ENCODE results near the gene AGFG1. TPM values are rescaled to one million over a fixed set of nuclear protein-coding genes. Genes with fewer than 3 reads are reported as not detected.

Gene AGFG1, protein sequence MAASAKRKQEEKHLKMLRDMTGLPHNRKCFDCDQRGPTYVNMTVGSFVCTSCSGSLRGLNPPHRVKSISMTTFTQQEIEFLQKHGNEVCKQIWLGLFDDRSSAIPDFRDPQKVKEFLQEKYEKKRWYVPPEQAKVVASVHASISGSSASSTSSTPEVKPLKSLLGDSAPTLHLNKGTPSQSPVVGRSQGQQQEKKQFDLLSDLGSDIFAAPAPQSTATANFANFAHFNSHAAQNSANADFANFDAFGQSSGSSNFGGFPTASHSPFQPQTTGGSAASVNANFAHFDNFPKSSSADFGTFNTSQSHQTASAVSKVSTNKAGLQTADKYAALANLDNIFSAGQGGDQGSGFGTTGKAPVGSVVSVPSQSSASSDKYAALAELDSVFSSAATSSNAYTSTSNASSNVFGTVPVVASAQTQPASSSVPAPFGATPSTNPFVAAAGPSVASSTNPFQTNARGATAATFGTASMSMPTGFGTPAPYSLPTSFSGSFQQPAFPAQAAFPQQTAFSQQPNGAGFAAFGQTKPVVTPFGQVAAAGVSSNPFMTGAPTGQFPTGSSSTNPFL
- 10 to 100 TPM; 24.1 to 99.6 (median 71.2) TPM for total RNA-seq

DNA sequence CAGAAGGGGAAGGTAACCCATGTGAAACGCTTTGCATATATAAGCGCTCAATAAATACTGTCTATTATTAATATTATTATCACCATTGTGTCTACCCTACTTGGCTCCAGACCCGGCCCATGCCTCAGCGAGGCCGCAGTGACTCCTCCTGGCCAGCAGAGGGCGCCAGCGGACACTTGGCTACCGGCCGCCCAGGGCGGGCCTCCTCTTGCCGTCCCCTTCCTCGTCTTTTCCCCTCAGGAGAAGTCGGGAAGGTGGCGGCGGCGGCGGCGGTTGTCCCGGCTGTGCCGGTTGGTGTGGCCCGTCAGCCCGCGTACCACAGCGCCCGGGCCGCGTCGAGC, at the start of gene AGFG1:
Gene AGFG1, plus strand, starts transcription at position 233 of the 341 bp plus-strand sequence. CDS start 266 bp downstream, outside the sequence.
- 0 to 1% methylated on average over 12 to 14 of the region's 28 CpGs for WGBS, 2 donors
- Histone ChIP-seq H3K9me3 (no peaks in the 10 kb centered on the region), H3K27ac (peak within 1 kb of the TSS; percentile 95 to 99 (median 96)), H3K4me3 (peak within 1 kb of the TSS; percentile 95 to 99 (median 98)), H3K36me3 (no peaks in the 10 kb centered on the region), H3K27me3 (no peaks in the 10 kb centered on the region), H3K4me1 (peaks cover 25 to 36% (median 29%) of the 10 kb centered on the region in 4 donors)
- peak; percentile 91 to 96 for DNase-seq
- TF ChIP-seq POLR2AphosphoS5 (IDR thresholded peaks at IDR 0.05) (peak in 1 of 2 donors; percentile 80), POLR2A (IDR thresholded peaks at IDR 0.05) (peak in 3 of 4 donors; percentile 29 to 85 (median 66)), EP300 (IDR thresholded peaks at IDR 0.05) (no peak)
- TF ChIP-seq, protein P1, sequence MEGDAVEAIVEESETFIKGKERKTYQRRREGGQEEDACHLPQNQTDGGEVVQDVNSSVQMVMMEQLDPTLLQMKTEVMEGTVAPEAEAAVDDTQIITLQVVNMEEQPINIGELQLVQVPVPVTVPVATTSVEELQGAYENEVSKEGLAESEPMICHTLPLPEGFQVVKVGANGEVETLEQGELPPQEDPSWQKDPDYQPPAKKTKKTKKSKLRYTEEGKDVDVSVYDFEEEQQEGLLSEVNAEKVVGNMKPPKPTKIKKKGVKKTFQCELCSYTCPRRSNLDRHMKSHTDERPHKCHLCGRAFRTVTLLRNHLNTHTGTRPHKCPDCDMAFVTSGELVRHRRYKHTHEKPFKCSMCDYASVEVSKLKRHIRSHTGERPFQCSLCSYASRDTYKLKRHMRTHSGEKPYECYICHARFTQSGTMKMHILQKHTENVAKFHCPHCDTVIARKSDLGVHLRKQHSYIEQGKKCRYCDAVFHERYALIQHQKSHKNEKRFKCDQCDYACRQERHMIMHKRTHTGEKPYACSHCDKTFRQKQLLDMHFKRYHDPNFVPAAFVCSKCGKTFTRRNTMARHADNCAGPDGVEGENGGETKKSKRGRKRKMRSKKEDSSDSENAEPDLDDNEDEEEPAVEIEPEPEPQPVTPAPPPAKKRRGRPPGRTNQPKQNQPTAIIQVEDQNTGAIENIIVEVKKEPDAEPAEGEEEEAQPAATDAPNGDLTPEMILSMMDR (IDR thresholded peaks at IDR 0.05) = peak; percentile 95 to 99 (median 98)
- peak; percentile 94 to 95 for ATAC-seq (ENCODE audit: low FRiP score in 2 of 2)

DNA sequence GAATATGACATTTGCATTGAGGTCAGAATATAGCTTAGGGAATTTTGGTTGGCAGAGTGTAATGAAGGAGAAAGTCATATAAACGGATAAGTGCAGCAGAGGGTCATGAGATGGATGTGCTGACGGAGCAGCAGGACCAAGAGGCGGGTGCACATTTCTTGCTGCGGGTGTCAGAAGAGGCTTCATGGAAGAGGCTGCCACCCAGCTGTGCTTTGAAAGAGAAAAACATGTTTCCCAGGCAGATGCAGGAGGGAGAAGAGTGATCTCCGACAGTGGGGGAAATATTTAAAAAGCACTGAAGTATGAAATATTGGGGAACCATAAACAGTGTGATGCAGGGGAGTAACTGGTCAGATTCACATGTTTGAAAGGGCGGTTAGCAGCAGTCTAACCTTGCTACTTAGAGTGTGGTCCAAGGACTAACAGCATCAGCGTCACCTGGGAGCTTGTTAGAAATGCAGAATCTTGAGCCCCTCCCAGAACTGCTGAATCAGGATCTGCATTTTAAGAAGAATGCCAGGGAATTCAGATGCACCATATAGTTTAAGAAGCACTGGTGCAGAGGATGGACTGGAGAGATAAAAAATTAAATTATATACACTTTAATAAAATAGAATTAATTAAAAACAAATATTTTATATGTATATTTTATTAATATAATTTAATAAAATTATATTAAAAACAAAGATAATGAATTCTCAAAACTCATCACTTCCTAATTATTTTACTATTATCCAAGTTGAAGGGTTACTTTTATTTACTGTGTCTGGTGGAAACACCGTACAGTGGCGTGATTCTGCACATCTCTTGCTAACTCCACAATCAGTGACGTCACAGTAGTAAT, 48.1 kb upstream of the AGFG1 start:
- Histone ChIP-seq H3K4me1 (no peaks in the 10 kb centered on the region), H3K4me3 (no peak overlapping the region), H3K27me3 (no peaks in the 10 kb centered on the region), H3K36me3 (no peaks in the 10 kb centered on the region), H3K9me3 (no peaks in the 10 kb centered on the region), H3K27ac (no peak overlapping the region)
- WGBS, 2 donors = 73 to 79% methylated on average over 10 of the region's 10 CpGs
- TF ChIP-seq EP300 (IDR thresholded peaks at IDR 0.05) (no peak), POLR2AphosphoS5 (IDR thresholded peaks at IDR 0.05) (no peak), POLR2A (IDR thresholded peaks at IDR 0.05) (no peak)
- TF ChIP-seq, protein P1 (IDR thresholded peaks at IDR 0.05) = no peak
- no peak for ATAC-seq (ENCODE audit: low FRiP score in 2 of 2)
- no peak for DNase-seq

DNA sequence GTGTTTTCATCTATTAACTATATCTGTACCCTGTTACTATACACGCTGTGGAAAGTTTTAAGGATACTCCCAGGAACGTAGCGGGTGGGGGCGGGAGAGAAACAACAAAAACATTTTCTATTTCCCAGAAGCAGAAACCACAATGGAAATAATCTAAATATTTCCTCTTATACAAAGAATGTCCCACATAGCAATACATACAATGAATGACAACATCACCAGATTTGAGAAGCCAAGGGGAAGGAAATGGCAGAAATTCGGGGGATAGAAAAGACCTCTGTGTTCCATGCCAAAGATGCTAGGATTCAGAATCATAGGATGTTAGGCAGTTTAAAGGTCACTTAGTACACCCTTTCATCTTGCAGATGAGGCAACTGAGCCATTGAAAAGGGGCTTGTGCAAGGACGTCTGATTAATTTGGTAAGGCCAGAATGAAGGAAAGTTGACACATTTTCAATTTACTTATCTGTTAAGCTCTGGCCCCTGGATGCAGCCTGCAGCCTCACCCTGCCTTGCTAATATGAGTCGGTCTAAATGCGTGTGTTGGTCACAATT, 43.1 kb upstream of the AGFG1 start:
- ATAC-seq (ENCODE audit: low FRiP score in 2 of 2) (no peak), DNase-seq (no peak)
- Histone ChIP-seq H3K27ac (no peak overlapping the region), H3K4me3 (no peak overlapping the region), H3K9me3 (peaks cover 4 to 14% (median 8%) of the 10 kb centered on the region in 4 donors), H3K27me3 (no peaks in the 10 kb centered on the region), H3K36me3 (no peaks in the 10 kb centered on the region), H3K4me1 (no peaks in the 10 kb centered on the region)
- TF ChIP-seq POLR2AphosphoS5 (IDR thresholded peaks at IDR 0.05) (no peak), EP300 (IDR thresholded peaks at IDR 0.05) (no peak), POLR2A (IDR thresholded peaks at IDR 0.05) (no peak)
- TF ChIP-seq, protein P1 (IDR thresholded peaks at IDR 0.05) = no peak
- 75% methylated on average over 8 of the region's 8 CpGs for WGBS, 2 donors

DNA sequence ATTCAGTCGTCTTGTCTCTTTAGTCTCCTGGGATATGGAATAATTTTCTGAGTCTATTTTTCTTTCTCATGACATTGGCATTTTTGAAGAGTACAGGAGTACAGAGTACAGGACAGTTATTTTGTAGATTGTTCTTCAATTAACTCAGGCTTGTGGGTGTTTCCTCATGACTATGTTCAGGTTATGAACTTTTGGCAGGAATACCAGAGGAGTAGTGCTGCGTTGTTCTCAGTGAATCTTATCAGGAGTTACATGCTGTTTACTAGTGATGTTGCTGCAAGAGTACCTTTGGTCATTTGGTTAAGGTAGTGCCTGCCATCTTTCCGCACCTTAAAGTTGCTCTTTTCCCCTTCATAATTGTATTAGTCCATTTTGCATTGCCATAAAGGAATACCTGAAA, 41.3 kb upstream of the AGFG1 start:
- TF ChIP-seq, protein P1 (IDR thresholded peaks at IDR 0.05) = no peak
- no peak for TF ChIP-seq EP300 (IDR thresholded peaks at IDR 0.05)
- TF ChIP-seq POLR2AphosphoS5 (IDR thresholded peaks at IDR 0.05) = no peak
- no peak for TF ChIP-seq POLR2A (IDR thresholded peaks at IDR 0.05)
- DNase-seq (no peak), ATAC-seq (ENCODE audit: low FRiP score in 2 of 2) (no peak)
- Histone ChIP-seq H3K4me1 (no peaks in the 10 kb centered on the region), H3K27me3 (no peaks in the 10 kb centered on the region), H3K27ac (no peak overlapping the region), H3K4me3 (no peak overlapping the region), H3K36me3 (no peaks in the 10 kb centered on the region), H3K9me3 (peaks cover 4 to 14% (median 8%) of the 10 kb centered on the region in 4 donors)
- WGBS, 2 donors = 86 to 89% methylated on average over 3 of the region's 3 CpGs

Measured in upper lobe of left lung (tissue), 6 donors.